Activated naive CD8-positive, alpha-beta T cell treated with anti-CD3 and anti-CD28 coated beads for 36 hours (primary cell): ENCODE measurements around the gene HHAT. TPM values are rescaled to one million over a fixed set of nuclear protein-coding genes. Genes with fewer than 3 reads are reported as not detected.
"Not testable (repeated sequence)": the region's sequence is repeated elsewhere in the genome, so short reads cannot be mapped to it uniquely, and the experiment has no call there.

Source experiments
- DNase-seq: peaks from one replicate; pipeline ENCODE4 v3.0.0; 2021
- H3K27ac Mint-ChIP-seq: one replicate; pipeline ENCODE4 v1.8.0; 2022; ENCODE audit warnings: mild to moderate bottlenecking, moderate library complexity, mixed read lengths
- H3K27me3 Mint-ChIP-seq: one replicate; pipeline ENCODE4 v1.8.0; 2022; ENCODE audit warnings: mild to moderate bottlenecking, mixed read lengths
- H3K36me3 Mint-ChIP-seq: one replicate; pipeline ENCODE4 v1.8.0; 2021; ENCODE audit warnings: mild to moderate bottlenecking, mixed read lengths
- H3K4me1 Mint-ChIP-seq: one replicate; pipeline ENCODE4 v1.8.0; 2021; ENCODE audit warnings: mixed read lengths
- H3K4me3 Mint-ChIP-seq: one replicate; pipeline ENCODE4 v1.8.0; 2022; ENCODE audit warnings: mild to moderate bottlenecking, moderate library complexity, mixed read lengths
- H3K9me3 Mint-ChIP-seq: one replicate; pipeline ENCODE4 v1.8.0; 2022; ENCODE audit warnings: mixed read lengths
- total RNA-seq, 2 experiments: library from RNA; stranded (reverse); gene quantifications; one replicate each; pipeline ENCODE4 v1.2.3, GENCODE V29; 2021

The HHAT gene
- total RNA-seq, 2 experiments from 2014 or later = 1.3 to 2.3 TPM

GRCh38 chr1:210407887-210408252 is 79.2 kb downstream of the HHAT start:
- Mint-ChIP-seq H3K27ac (no peak overlapping the region), H3K36me3 (no peaks in the 10 kb centered on the region), H3K4me1 (peaks cover 4% of the 10 kb centered on the region), H3K4me3 (no peak overlapping the region), H3K9me3 (no peaks in the 10 kb centered on the region), H3K27me3 (peaks cover 7% of the 10 kb centered on the region)
- DNase-seq = no peak

GRCh38 chr1:210412240-210412639 is 83.5 kb downstream of the HHAT start:
- Mint-ChIP-seq H3K4me3 (no peak overlapping the region), H3K27me3 (peaks cover 1% of the 10 kb centered on the region), H3K4me1 (peaks cover 3% of the 10 kb centered on the region), H3K9me3 (no peaks in the 10 kb centered on the region), H3K36me3 (no peaks in the 10 kb centered on the region), H3K27ac (no peak overlapping the region)
- no peak for DNase-seq

GRCh38 chr1:210413951-210414350 is 85.2 kb downstream of the HHAT start:
- no peak overlapping the region for H3K4me3 Mint-ChIP-seq
- H3K27ac Mint-ChIP-seq = no peak overlapping the region
- no peaks in the 10 kb centered on the region for H3K36me3 Mint-ChIP-seq
- no peak for DNase-seq
- H3K27me3 Mint-ChIP-seq = no peaks in the 10 kb centered on the region
- H3K9me3 Mint-ChIP-seq = no peaks in the 10 kb centered on the region
- H3K4me1 Mint-ChIP-seq = no peaks in the 10 kb centered on the region

- H3K4me3 Mint-ChIP-seq = no peak overlapping the region
- no peak overlapping the region for H3K27ac Mint-ChIP-seq
- no peaks in the 10 kb centered on the region for H3K36me3 Mint-ChIP-seq
- H3K27me3 Mint-ChIP-seq = no peaks in the 10 kb centered on the region
- DNase-seq = no peak
- no peaks in the 10 kb centered on the region for H3K4me1 Mint-ChIP-seq
- no peaks in the 10 kb centered on the region for H3K9me3 Mint-ChIP-seq
Measured at GRCh38 chr1:210415846-210416448, 87.2 kb downstream of the HHAT start.

GRCh38 chr1:210416681-210417080 is 88.0 kb downstream of the HHAT start:
- H3K4me1 Mint-ChIP-seq = no peaks in the 10 kb centered on the region
- H3K27me3 Mint-ChIP-seq = no peaks in the 10 kb centered on the region
- no peaks in the 10 kb centered on the region for H3K36me3 Mint-ChIP-seq
- no peaks in the 10 kb centered on the region for H3K9me3 Mint-ChIP-seq
- H3K27ac Mint-ChIP-seq = peak overlapping the region; percentile 5
- DNase-seq = no peak
- no peak overlapping the region for H3K4me3 Mint-ChIP-seq

GRCh38 chr1:210417881-210418280 is 89.2 kb downstream of the HHAT start:
- H3K27me3 Mint-ChIP-seq = no peaks in the 10 kb centered on the region
- H3K9me3 Mint-ChIP-seq = no peaks in the 10 kb centered on the region
- no peaks in the 10 kb centered on the region for H3K36me3 Mint-ChIP-seq
- no peak overlapping the region for H3K27ac Mint-ChIP-seq
- DNase-seq = no peak
- no peak overlapping the region for H3K4me3 Mint-ChIP-seq
- no peaks in the 10 kb centered on the region for H3K4me1 Mint-ChIP-seq

- H3K4me1 Mint-ChIP-seq = no peaks in the 10 kb centered on the region
- H3K36me3 Mint-ChIP-seq = no peaks in the 10 kb centered on the region
- no peaks in the 10 kb centered on the region for H3K9me3 Mint-ChIP-seq
- H3K27ac Mint-ChIP-seq = no peak overlapping the region
- no peak for DNase-seq
- no peak overlapping the region for H3K4me3 Mint-ChIP-seq
- no peaks in the 10 kb centered on the region for H3K27me3 Mint-ChIP-seq
Measured at GRCh38 chr1:210418863-210419650, 90.4 kb downstream of the HHAT start.

- not testable (repeated sequence) for H3K27ac Mint-ChIP-seq, DNase-seq, H3K36me3 Mint-ChIP-seq, H3K27me3 Mint-ChIP-seq, H3K9me3 Mint-ChIP-seq, H3K4me1 Mint-ChIP-seq, H3K4me3 Mint-ChIP-seq
Measured at GRCh38 chr1:210426696-210427095, 98.0 kb downstream of the HHAT start.

GRCh38 chr1:210428696-210429095 is 100.0 kb downstream of the HHAT start:
- Mint-ChIP-seq H3K27ac (no peak overlapping the region), H3K4me3 (no peak overlapping the region), H3K36me3 (no peaks in the 10 kb centered on the region), H3K9me3 (peaks cover 2% of the 10 kb centered on the region), H3K27me3 (no peaks in the 10 kb centered on the region), H3K4me1 (no peaks in the 10 kb centered on the region)
- DNase-seq = no peak

GRCh38 chr1:210434223-210434622 is 105.5 kb downstream of the HHAT start:
- H3K27ac Mint-ChIP-seq = no peak overlapping the region
- no peak for DNase-seq
- H3K9me3 Mint-ChIP-seq = no peaks in the 10 kb centered on the region
- H3K4me1 Mint-ChIP-seq = no peaks in the 10 kb centered on the region
- H3K4me3 Mint-ChIP-seq = no peak overlapping the region
- H3K27me3 Mint-ChIP-seq = no peaks in the 10 kb centered on the region
- no peaks in the 10 kb centered on the region for H3K36me3 Mint-ChIP-seq

- Mint-ChIP-seq H3K27me3 (no peaks in the 10 kb centered on the region), H3K36me3 (no peaks in the 10 kb centered on the region), H3K4me1 (no peaks in the 10 kb centered on the region), H3K27ac (no peak overlapping the region), H3K9me3 (no peaks in the 10 kb centered on the region), H3K4me3 (no peak overlapping the region)
- DNase-seq = no peak
Measured at GRCh38 chr1:210437111-210437510, 108.4 kb downstream of the HHAT start.

- Mint-ChIP-seq H3K27ac (no peak overlapping the region), H3K36me3 (no peaks in the 10 kb centered on the region), H3K4me3 (no peak overlapping the region), H3K27me3 (no peaks in the 10 kb centered on the region), H3K9me3 (no peaks in the 10 kb centered on the region), H3K4me1 (no peaks in the 10 kb centered on the region)
- DNase-seq = no peak
Measured at GRCh38 chr1:210437781-210438180, 109.1 kb downstream of the HHAT start.

GRCh38 chr1:210438928-210439841 is 110.5 kb downstream of the HHAT start:
- Mint-ChIP-seq H3K27me3 (no peaks in the 10 kb centered on the region), H3K4me1 (no peaks in the 10 kb centered on the region), H3K4me3 (no peak overlapping the region), H3K9me3 (no peaks in the 10 kb centered on the region), H3K27ac (no peak overlapping the region), H3K36me3 (no peaks in the 10 kb centered on the region)
- DNase-seq = no peak

- H3K4me3 Mint-ChIP-seq = no peak overlapping the region
- H3K4me1 Mint-ChIP-seq = no peaks in the 10 kb centered on the region
- DNase-seq = no peak
- H3K27ac Mint-ChIP-seq = no peak overlapping the region
- H3K9me3 Mint-ChIP-seq = no peaks in the 10 kb centered on the region
- H3K27me3 Mint-ChIP-seq = no peaks in the 10 kb centered on the region
- H3K36me3 Mint-ChIP-seq = no peaks in the 10 kb centered on the region
Measured at GRCh38 chr1:210440081-210440480, 111.4 kb downstream of the HHAT start.

GRCh38 chr1:210441028-210441427 is 112.3 kb downstream of the HHAT start:
- no peak for DNase-seq
- Mint-ChIP-seq H3K27ac (no peak overlapping the region), H3K4me3 (no peak overlapping the region), H3K27me3 (no peaks in the 10 kb centered on the region), H3K36me3 (no peaks in the 10 kb centered on the region), H3K9me3 (no peaks in the 10 kb centered on the region), H3K4me1 (peaks cover 8% of the 10 kb centered on the region)
